Activated naive CD8-positive, alpha-beta T cell treated with anti-CD3 and anti-CD28 coated beads, Interleukin-2, amount 50 U/mL, for 24 hours (primary cell): Measurements from ENCODE around the gene GALNT9.

Source experiments
- ATAC-seq: fragments of 150-1000 bp; cut with Tn5 transposase; one replicate; pipeline ENCODE4 v1.10.0; 2021
- DNase-seq: peaks from one replicate; pipeline ENCODE4 v3.0.0; 2021
- H3K27ac Mint-ChIP-seq: one replicate; pipeline ENCODE4 v1.8.0; 2021; ENCODE audit warnings: mild to moderate bottlenecking, mixed read lengths
- H3K27me3 Mint-ChIP-seq: one replicate; pipeline ENCODE4 v1.8.0; 2021; ENCODE audit warnings: mixed read lengths
- H3K36me3 Mint-ChIP-seq: one replicate; pipeline ENCODE4 v1.8.0; 2021; ENCODE audit warnings: low read depth, mixed read lengths
- H3K4me1 Mint-ChIP-seq: one replicate; pipeline ENCODE4 v1.8.0; 2021; ENCODE audit warnings: mixed read lengths
- H3K4me3 Mint-ChIP-seq: one replicate; pipeline ENCODE4 v1.8.0; 2021; ENCODE audit warnings: mild to moderate bottlenecking, moderate library complexity, mixed read lengths
- H3K9me3 Mint-ChIP-seq: one replicate; pipeline ENCODE4 v1.8.0; 2021; ENCODE audit warnings: mixed read lengths

GALNT9 gene

GRCh38 chr12:132181570-132182200 lies 147.7 kb downstream of the GALNT9 start:
- H3K4me3 Mint-ChIP-seq = no peak overlapping the region

DNA sequence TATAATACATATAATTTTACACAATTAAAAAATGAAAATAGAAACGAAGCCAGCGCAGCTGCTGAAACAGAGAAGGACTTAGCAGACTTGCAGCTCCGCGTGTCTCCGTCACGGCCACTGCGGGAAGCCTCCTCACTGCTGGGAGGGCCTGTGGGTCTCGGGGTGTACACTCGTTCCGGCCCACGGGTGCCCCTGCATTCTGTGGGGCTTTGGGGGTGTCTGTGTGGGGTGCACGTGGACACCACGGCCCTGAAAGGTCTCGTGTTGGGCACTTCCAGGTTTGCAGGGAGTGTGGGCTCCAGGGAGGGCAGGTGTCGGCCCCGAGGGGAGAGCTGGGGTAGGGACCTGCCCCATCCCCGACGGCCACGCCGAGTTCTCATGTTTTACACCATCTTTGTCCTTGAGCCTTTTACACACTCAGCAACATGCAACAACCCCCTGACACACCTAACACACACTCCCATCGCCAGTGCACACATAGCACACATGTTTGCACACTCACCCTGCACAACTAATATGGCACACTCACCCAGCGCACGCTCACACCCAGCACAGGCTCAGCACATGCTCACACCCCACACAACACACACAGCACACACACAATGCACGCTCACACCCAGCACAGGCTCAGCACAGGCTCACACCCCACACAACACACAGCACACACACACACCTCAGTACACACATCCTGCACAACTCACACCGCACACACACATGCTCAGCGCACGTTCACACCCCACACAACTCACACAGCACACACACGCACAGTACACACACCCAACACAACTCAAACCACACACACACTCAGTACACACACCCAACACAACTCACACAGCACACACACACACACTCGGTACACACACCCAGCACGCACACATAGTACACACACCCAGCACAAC lies 148.5 kb downstream of the GALNT9 start:
- H3K36me3 Mint-ChIP-seq = no peaks in the 10 kb centered on the region
- peaks cover 23% of the 10 kb centered on the region for H3K4me1 Mint-ChIP-seq
- no peak overlapping the region for H3K4me3 Mint-ChIP-seq
- no peaks in the 10 kb centered on the region for H3K9me3 Mint-ChIP-seq
- DNase-seq (no peak), ATAC-seq (no peak)
- H3K27ac Mint-ChIP-seq = no peak overlapping the region
- peaks cover 4% of the 10 kb centered on the region for H3K27me3 Mint-ChIP-seq

More at GRCh38 chr12:132181570-132182200, 147.7 kb downstream of the GALNT9 start:
- DNase-seq = no peak
- Mint-ChIP-seq H3K4me1 (peaks cover 31% of the 10 kb centered on the region), H3K27me3 (peaks cover 6% of the 10 kb centered on the region), H3K36me3 (no peaks in the 10 kb centered on the region), H3K27ac (no peak overlapping the region), H3K9me3 (no peaks in the 10 kb centered on the region)
- no peak for ATAC-seq

DNA sequence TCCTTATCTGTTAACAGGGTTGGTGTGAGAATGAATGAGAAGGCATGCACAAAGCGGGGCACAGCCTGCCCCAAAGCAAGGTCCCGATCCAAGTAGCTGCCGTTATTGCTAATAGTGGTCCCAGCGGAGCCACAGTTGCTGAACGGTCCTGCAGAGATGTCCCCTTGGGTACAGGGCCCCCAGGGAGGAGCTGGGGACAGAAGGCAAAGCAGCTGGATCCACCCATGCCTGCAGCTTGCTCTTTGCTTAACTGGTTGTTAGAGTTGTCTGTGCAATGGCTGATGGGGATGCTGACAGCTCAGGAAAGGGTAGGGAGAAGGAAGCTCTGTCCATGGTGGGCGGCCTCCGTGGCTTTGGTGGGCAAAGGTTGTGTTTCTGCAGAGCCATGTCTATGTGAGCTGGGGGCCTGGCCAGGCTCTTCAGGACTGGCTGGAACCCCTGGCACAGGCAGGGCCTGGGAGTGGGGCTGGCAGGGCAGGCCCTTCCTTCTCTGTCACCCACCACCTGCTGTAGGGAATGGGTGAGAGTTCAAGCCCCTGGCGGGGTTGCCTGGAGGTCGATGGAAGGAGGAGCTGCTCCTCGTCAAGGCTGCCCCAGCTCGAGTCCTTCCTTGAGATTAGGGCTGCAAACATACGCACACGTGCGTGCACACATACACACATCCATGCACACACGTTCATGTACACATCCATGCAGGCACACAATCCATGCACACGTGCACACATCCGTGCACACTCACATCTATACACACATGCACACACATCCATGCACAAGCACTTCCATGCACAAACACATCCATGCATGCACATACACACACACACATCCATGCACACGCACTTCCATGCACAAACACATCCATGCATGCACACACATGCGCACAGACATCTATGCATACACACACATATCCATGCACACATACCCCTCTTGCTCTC lies 149.7 kb downstream of the GALNT9 start:
- no peak for ATAC-seq
- Mint-ChIP-seq H3K36me3 (no peaks in the 10 kb centered on the region), H3K4me1 (peaks cover 15% of the 10 kb centered on the region), H3K27ac (no peak overlapping the region), H3K9me3 (no peaks in the 10 kb centered on the region), H3K4me3 (no peak overlapping the region), H3K27me3 (peaks cover 1% of the 10 kb centered on the region)
- no peak for DNase-seq

- H3K4me3 Mint-ChIP-seq = peak overlapping the region; percentile 34
These were observed 150.5 kb downstream of the GALNT9 start for GRCh38 chr12:132178801-132179401.

GRCh38 chr12:132178316-132178715 lies 151.1 kb downstream of the GALNT9 start:
- no peaks in the 10 kb centered on the region for H3K36me3 Mint-ChIP-seq
- peaks cover 4% of the 10 kb centered on the region for H3K27me3 Mint-ChIP-seq
- DNase-seq = no peak
- no peak overlapping the region for H3K27ac Mint-ChIP-seq
- no peak overlapping the region for H3K4me3 Mint-ChIP-seq
- peaks cover 19% of the 10 kb centered on the region for H3K4me1 Mint-ChIP-seq
- H3K9me3 Mint-ChIP-seq = no peaks in the 10 kb centered on the region
- no peak for ATAC-seq

More at GRCh38 chr12:132178801-132179401, 150.5 kb downstream of the GALNT9 start:
- Mint-ChIP-seq H3K36me3 (no peaks in the 10 kb centered on the region), H3K9me3 (no peaks in the 10 kb centered on the region), H3K27me3 (peaks cover 1% of the 10 kb centered on the region), H3K4me1 (peaks cover 19% of the 10 kb centered on the region), H3K27ac (no peak overlapping the region)
- ATAC-seq = no peak
- DNase-seq = peak; percentile 25

- ATAC-seq = no peak
- no peak for DNase-seq
- Mint-ChIP-seq H3K4me3 (no peak overlapping the region), H3K27me3 (peaks cover 6% of the 10 kb centered on the region), H3K27ac (no peak overlapping the region), H3K4me1 (peaks cover 25% of the 10 kb centered on the region), H3K36me3 (no peaks in the 10 kb centered on the region), H3K9me3 (no peaks in the 10 kb centered on the region)
These were observed 152.4 kb downstream of the GALNT9 start for GRCh38 chr12:132176920-132177551.

- ATAC-seq (no peak), DNase-seq (no peak)
- H3K4me3 Mint-ChIP-seq = no peak overlapping the region
- peaks cover 25% of the 10 kb centered on the region for H3K4me1 Mint-ChIP-seq
- H3K27ac Mint-ChIP-seq = no peak overlapping the region
- H3K36me3 Mint-ChIP-seq = no peaks in the 10 kb centered on the region
- H3K27me3 Mint-ChIP-seq = peaks cover 6% of the 10 kb centered on the region
- H3K9me3 Mint-ChIP-seq = no peaks in the 10 kb centered on the region
These were observed 152.9 kb downstream of the GALNT9 start for GRCh38 chr12:132176385-132176919.

- peaks cover 6% of the 10 kb centered on the region for H3K27me3 Mint-ChIP-seq
- no peak overlapping the region for H3K4me3 Mint-ChIP-seq
- no peak overlapping the region for H3K27ac Mint-ChIP-seq
- H3K4me1 Mint-ChIP-seq = peaks cover 25% of the 10 kb centered on the region
- H3K9me3 Mint-ChIP-seq = no peaks in the 10 kb centered on the region
- ATAC-seq = no peak
- H3K36me3 Mint-ChIP-seq = no peaks in the 10 kb centered on the region
- no peak for DNase-seq
These were observed 153.6 kb downstream of the GALNT9 start for GRCh38 chr12:132175496-132176384.

- Mint-ChIP-seq H3K4me3 (no peak overlapping the region), H3K9me3 (no peaks in the 10 kb centered on the region), H3K27ac (no peak overlapping the region), H3K27me3 (peaks cover 6% of the 10 kb centered on the region), H3K4me1 (peaks cover 25% of the 10 kb centered on the region), H3K36me3 (no peaks in the 10 kb centered on the region)
- ATAC-seq = no peak
- DNase-seq = no peak
These were observed 154.4 kb downstream of the GALNT9 start for GRCh38 chr12:132174839-132175490.

DNA sequence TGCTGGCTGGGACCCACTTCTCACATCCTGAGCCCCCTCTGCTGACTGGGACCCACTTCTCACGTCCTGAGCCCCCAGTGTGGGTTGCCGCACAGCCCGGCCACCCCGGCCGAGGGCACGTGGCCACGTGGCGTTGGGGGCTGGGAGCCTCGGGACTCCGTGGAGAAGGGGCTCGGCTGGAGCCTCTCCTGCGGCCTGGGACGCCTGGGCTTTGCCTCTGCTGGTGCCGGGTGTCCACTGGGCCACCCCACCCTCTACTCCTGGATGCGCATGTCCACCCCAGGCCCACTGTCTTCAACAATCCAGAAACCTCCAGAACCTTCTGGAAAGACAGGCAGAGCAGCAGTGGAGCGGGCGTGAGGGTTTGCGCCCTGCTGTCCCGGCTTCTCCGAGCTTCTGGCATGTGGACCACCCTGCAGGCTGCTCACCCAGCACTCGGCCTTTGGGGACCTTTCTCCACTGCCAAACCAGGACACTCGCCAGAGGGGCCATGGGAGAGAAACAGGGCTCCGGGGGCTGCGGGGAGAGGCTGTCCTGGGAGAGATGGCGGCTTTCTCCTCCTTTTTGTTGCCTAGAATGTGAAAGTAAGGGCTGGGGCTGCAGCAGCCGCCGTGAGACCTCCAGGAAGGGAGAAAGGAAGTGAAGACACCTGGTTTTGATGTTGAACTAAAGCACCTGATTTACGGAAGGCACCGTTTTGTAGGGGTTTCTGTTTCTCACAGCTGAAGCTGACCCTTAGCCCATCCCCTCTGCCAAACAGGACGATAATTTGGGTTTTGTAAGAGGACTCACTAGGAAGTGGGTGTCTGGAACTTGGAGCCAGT lies 155.2 kb downstream of the GALNT9 start:
- DNase-seq (no peak), ATAC-seq (no peak)
- H3K27ac Mint-ChIP-seq = no peak overlapping the region
- no peak overlapping the region for H3K4me3 Mint-ChIP-seq
- peaks cover 6% of the 10 kb centered on the region for H3K27me3 Mint-ChIP-seq
- peaks cover 22% of the 10 kb centered on the region for H3K4me1 Mint-ChIP-seq
- H3K36me3 Mint-ChIP-seq = no peaks in the 10 kb centered on the region
- H3K9me3 Mint-ChIP-seq = no peaks in the 10 kb centered on the region

GRCh38 chr12:132173135-132174014 lies 156.0 kb downstream of the GALNT9 start:
- no peaks in the 10 kb centered on the region for H3K36me3 Mint-ChIP-seq
- DNase-seq = no peak
- no peak for ATAC-seq
- H3K4me3 Mint-ChIP-seq = no peak overlapping the region
- peaks cover 13% of the 10 kb centered on the region for H3K4me1 Mint-ChIP-seq
- H3K27me3 Mint-ChIP-seq = peaks cover 6% of the 10 kb centered on the region
- no peaks in the 10 kb centered on the region for H3K9me3 Mint-ChIP-seq
- H3K27ac Mint-ChIP-seq = no peak overlapping the region
